ENCODE measurements around the gene GPR137B. TPM values are rescaled to one million over a fixed set of nuclear protein-coding genes. Genes with fewer than 3 reads are reported as not detected.

Gene GPR137B
- total RNA-seq, 2 donors from 2014 or later, result 4.5 to 7.7 TPM

GRCh38 chr1:236201786-236202185 lies 59.4 kb downstream of the GPR137B start:
- no peaks in the 10 kb centered on the region for H3K36me3 ChIP-seq
- intact Hi-C loops (cut with DNase I), result no loop called here
- no peak overlapping the region for H3K27ac ChIP-seq
- no peak overlapping the region for H3K4me3 ChIP-seq
- H3K9me3 ChIP-seq, result no peaks in the 10 kb centered on the region
- no peaks in the 10 kb centered on the region for H3K27me3 ChIP-seq
- DNase-seq, result no peak
- H3K9ac ChIP-seq (ENCODE audit: low read depth in 2 of 2, low read length in 2 of 2), result no peak overlapping the region
- no peak for TF ChIP-seq CTCF (IDR thresholded peaks at IDR 0.05)
- H3K4me1 ChIP-seq, result no peaks in the 10 kb centered on the region

- intact Hi-C loops (cut with DNase I), result no loop called here
- Histone ChIP-seq H3K4me3 (no peak overlapping the region), H3K9ac (ENCODE audit: low read depth in 2 of 2, low read length in 2 of 2) (no peak overlapping the region), H3K9me3 (no peaks in the 10 kb centered on the region), H3K36me3 (no peaks in the 10 kb centered on the region), H3K4me1 (no peaks in the 10 kb centered on the region), H3K27ac (no peak overlapping the region), H3K27me3 (no peaks in the 10 kb centered on the region)
- DNase-seq, result no peak
- no peak for TF ChIP-seq CTCF (IDR thresholded peaks at IDR 0.05)
Observed at GRCh38 chr1:236204039-236204438, 61.7 kb downstream of the GPR137B start.

- no peaks in the 10 kb centered on the region for H3K9me3 ChIP-seq
Observed at GRCh38 chr1:236204656-236205055, 62.3 kb downstream of the GPR137B start.

GRCh38 chr1:236206548-236206947 lies 64.2 kb downstream of the GPR137B start:
- peak; percentile 20 for DNase-seq
- no peak overlapping the region for H3K9ac ChIP-seq (ENCODE audit: low read depth in 2 of 2, low read length in 2 of 2)
- H3K4me1 ChIP-seq, result no peaks in the 10 kb centered on the region
- TF ChIP-seq CTCF (IDR thresholded peaks at IDR 0.05), result no peak
- intact Hi-C loops (cut with DNase I), result no loop called here
- H3K4me3 ChIP-seq, result no peak overlapping the region
- H3K27ac ChIP-seq, result no peak overlapping the region
- no peaks in the 10 kb centered on the region for H3K36me3 ChIP-seq
- H3K27me3 ChIP-seq, result no peaks in the 10 kb centered on the region
- no peaks in the 10 kb centered on the region for H3K9me3 ChIP-seq

More at GRCh38 chr1:236204656-236205055, 62.3 kb downstream of the GPR137B start:
- no peak overlapping the region for H3K4me3 ChIP-seq
- no peaks in the 10 kb centered on the region for H3K4me1 ChIP-seq
- no peak overlapping the region for H3K27ac ChIP-seq
- no peak overlapping the region for H3K9ac ChIP-seq (ENCODE audit: low read depth in 2 of 2, low read length in 2 of 2)
- intact Hi-C loops (cut with DNase I), result no loop called here
- no peak for DNase-seq
- TF ChIP-seq CTCF (IDR thresholded peaks at IDR 0.05), result no peak
- H3K27me3 ChIP-seq, result no peaks in the 10 kb centered on the region
- no peaks in the 10 kb centered on the region for H3K36me3 ChIP-seq

- no peak overlapping the region for H3K4me3 ChIP-seq
- no peaks in the 10 kb centered on the region for H3K4me1 ChIP-seq
- intact Hi-C loops (cut with DNase I), result no loop called here
- no peaks in the 10 kb centered on the region for H3K27me3 ChIP-seq
- H3K9ac ChIP-seq (ENCODE audit: low read depth in 2 of 2, low read length in 2 of 2), result no peak overlapping the region
- no peaks in the 10 kb centered on the region for H3K36me3 ChIP-seq
- DNase-seq, result no peak
- H3K9me3 ChIP-seq, result no peaks in the 10 kb centered on the region
- no peak overlapping the region for H3K27ac ChIP-seq
- no peak for TF ChIP-seq CTCF (IDR thresholded peaks at IDR 0.05)
Observed at GRCh38 chr1:236207121-236207520, 64.8 kb downstream of the GPR137B start.

- intact Hi-C loops (cut with DNase I), result no loop called here
- H3K27ac ChIP-seq, result no peak overlapping the region
Observed at GRCh38 chr1:236207569-236207968, 65.2 kb downstream of the GPR137B start.

More at GRCh38 chr1:236207569-236207968, 65.2 kb downstream of the GPR137B start:
- H3K27me3 ChIP-seq, result no peaks in the 10 kb centered on the region
- no peak overlapping the region for H3K4me3 ChIP-seq
- H3K4me1 ChIP-seq, result no peaks in the 10 kb centered on the region
- H3K9ac ChIP-seq (ENCODE audit: low read depth in 2 of 2, low read length in 2 of 2), result no peak overlapping the region
- no peak for TF ChIP-seq CTCF (IDR thresholded peaks at IDR 0.05)
- no peaks in the 10 kb centered on the region for H3K9me3 ChIP-seq
- no peak for DNase-seq
- H3K36me3 ChIP-seq, result no peaks in the 10 kb centered on the region

Measured in colonic mucosa (tissue), 4 donors.